Mesothelial cell of epicardium (in vitro differentiated cells): ENCODE measurements around the gene HID1. TPM values are rescaled to one million over a fixed set of nuclear protein-coding genes. Genes with fewer than 3 reads are reported as not detected.
"Not testable (repeated sequence)": the region's sequence is repeated elsewhere in the genome, so short reads cannot be mapped to it uniquely, and the experiment has no call there.

Experiments used
- DNase-seq, 2 experiments: peaks; one replicate each; pipeline ENCODE4 v3.0.0; 2021; ENCODE audit warnings: low spot score in 2 of 2; ENCODE audit not compliant: unreplicated experiment in 2 of 2
- H3K27ac Mint-ChIP-seq: 2 replicates; pipeline ENCODE4 v1.8.0; 2021; ENCODE audit warnings: mixed read lengths
- H3K27me3 Mint-ChIP-seq: 2 replicates; pipeline ENCODE4 v1.8.0; 2021; ENCODE audit warnings: low read depth, mixed read lengths
- H3K36me3 Mint-ChIP-seq: 2 replicates; pipeline ENCODE4 v1.8.0; 2021; ENCODE audit warnings: mixed read lengths
- H3K4me1 Mint-ChIP-seq: 2 replicates; pipeline ENCODE4 v1.8.0; 2021; ENCODE audit warnings: mixed read lengths
- H3K4me3 Mint-ChIP-seq: 2 replicates; pipeline ENCODE4 v1.8.0; 2021; ENCODE audit warnings: mild to moderate bottlenecking, moderate library complexity, mixed read lengths
- H3K9me3 Mint-ChIP-seq: 2 replicates; pipeline ENCODE4 v1.8.0; 2021; ENCODE audit warnings: mixed read lengths
- total RNA-seq: library from RNA; stranded (reverse); gene quantifications from 3 replicates; pipeline ENCODE4 v1.2.1, GENCODE V29; 2021
- TF ChIP-seq, protein P1 (sequence below): fragments of 200-600 bp; sonication (generic); IDR thresholded peaks from one replicate; pipeline ENCODE4 v1.5.0; 2021; ENCODE audit warnings: antibody characterized with exemption; ENCODE audit not compliant: unreplicated experiment

The HID1 gene
- total RNA-seq, 1 donor from 2014 or later: 50.7 TPM

DNA sequence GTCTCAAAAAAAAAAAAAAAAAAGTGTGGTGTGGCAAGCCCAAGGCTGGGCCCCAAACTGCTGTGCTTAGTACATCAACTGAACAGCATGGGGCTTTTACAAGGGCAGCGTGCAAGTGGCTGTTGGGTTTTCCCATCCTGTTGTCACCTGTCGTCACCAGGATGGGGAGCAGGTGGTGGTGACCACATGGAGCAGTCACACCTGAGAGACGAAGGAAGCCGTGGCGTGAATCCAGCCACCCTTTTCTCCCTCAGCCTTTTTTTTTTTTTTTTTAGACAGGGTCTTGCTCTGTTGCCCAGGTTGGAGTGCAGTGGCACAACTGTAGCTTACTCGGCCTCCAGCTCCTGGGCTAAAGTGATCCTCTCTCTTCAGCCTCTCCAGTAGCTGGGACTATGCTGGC, 35.8 kb upstream of the HID1 start:
- Mint-ChIP-seq H3K4me1 (peaks cover 26% of the 10 kb centered on the region), H3K36me3 (peaks cover 3% of the 10 kb centered on the region), H3K9me3 (no peaks in the 10 kb centered on the region), H3K27me3 (no peaks in the 10 kb centered on the region), H3K4me3 (no peak overlapping the region), H3K27ac (peak overlapping the region; percentile 86)
- TF ChIP-seq, protein P1, sequence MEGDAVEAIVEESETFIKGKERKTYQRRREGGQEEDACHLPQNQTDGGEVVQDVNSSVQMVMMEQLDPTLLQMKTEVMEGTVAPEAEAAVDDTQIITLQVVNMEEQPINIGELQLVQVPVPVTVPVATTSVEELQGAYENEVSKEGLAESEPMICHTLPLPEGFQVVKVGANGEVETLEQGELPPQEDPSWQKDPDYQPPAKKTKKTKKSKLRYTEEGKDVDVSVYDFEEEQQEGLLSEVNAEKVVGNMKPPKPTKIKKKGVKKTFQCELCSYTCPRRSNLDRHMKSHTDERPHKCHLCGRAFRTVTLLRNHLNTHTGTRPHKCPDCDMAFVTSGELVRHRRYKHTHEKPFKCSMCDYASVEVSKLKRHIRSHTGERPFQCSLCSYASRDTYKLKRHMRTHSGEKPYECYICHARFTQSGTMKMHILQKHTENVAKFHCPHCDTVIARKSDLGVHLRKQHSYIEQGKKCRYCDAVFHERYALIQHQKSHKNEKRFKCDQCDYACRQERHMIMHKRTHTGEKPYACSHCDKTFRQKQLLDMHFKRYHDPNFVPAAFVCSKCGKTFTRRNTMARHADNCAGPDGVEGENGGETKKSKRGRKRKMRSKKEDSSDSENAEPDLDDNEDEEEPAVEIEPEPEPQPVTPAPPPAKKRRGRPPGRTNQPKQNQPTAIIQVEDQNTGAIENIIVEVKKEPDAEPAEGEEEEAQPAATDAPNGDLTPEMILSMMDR: no peak
- no peak for DNase-seq

DNA sequence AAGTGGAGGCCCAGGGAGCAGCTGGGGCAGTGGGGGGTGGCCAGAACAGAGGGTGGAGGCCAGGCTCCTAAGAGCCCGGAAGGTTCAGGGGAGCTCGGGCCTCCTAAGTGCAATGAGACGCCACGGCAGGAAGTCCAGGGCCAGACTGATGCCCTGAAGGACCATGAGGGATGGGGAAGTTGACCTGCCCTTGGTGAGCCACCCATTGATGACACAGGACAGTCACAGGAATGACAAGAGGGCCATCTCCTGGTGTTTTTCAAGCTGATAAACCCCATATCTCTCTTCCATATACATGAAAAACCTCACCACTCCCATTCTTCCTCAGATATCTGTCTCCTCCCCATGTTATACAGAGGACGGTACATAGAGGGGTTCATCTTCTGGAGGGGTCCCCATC, 34.1 kb upstream of the HID1 start:
- TF ChIP-seq, protein P1: no peak
- Mint-ChIP-seq H3K27me3 (no peaks in the 10 kb centered on the region), H3K27ac (no peak overlapping the region), H3K9me3 (no peaks in the 10 kb centered on the region), H3K4me1 (peaks cover 18% of the 10 kb centered on the region), H3K4me3 (no peak overlapping the region), H3K36me3 (peaks cover 6% of the 10 kb centered on the region)
- DNase-seq: no peak

DNA sequence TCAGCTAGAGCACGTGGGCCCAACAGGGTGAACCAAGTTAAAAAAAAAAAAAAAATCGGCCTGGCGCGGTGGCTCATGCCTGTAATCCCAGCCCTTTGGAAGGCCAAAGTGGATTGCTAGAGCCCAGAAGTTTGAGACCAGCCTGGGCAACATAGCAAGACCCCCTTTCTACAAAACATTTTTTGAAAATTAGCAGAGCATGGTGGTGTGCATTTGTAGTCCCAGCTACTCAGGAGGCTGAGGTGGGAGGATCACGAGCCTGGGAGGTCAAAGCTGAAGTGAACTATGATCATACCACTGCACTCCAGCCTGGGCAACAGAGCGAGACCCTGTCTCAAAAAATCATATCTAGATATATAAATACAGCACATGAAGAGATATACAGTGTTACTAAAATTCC, 33.5 kb upstream of the HID1 start:
- H3K9me3 Mint-ChIP-seq, H3K36me3 Mint-ChIP-seq, H3K4me3 Mint-ChIP-seq, DNase-seq, H3K27ac Mint-ChIP-seq, H3K27me3 Mint-ChIP-seq: not testable (repeated sequence)
- peaks cover 13% of the 10 kb centered on the region for H3K4me1 Mint-ChIP-seq

DNA sequence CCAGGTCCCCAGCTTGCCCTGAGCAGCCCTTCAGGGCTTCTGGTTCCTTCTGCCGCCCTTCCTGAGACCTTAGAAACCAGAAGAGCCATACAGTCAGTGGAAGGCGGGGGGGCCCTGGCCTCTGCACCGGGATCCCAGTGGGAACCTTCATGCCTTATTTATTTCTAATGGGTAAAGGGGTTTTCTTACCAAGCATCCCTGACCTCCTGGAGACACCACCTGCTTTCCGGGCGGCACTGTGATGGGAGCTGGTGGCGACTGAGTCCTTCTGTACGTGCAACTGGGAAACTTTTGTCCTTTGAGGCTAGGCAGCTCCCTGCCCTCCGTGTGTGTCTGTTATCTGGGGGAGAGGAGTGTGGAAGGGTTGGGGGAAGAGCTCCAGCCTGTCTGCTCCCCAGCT, 32.7 kb upstream of the HID1 start:
- Mint-ChIP-seq H3K36me3 (peaks cover 6% of the 10 kb centered on the region), H3K27me3 (no peaks in the 10 kb centered on the region), H3K4me3 (no peak overlapping the region)

DNA sequence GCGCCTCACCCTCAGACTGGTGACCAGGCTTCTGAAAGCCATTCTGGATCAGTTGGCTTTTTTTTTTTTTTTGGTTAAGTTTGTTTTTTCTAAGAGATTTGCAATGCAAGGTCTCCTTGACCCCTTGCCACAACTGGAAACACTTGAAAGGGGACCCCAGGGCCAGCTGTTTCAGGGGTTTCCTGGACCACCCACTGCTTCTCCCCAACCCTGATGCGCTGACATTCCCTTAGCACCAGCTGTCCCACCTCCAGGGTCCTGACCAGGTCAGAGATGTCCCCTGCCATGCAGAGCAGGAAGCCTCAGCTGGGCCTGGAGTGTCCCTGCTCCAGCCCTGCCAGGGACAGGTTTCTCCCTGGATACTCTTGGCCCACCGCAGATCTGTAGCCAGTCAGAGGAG, 31.8 kb upstream of the HID1 start:
- H3K27ac Mint-ChIP-seq: no peak overlapping the region
- H3K27me3 Mint-ChIP-seq: no peaks in the 10 kb centered on the region
- no peak overlapping the region for H3K4me3 Mint-ChIP-seq
- H3K36me3 Mint-ChIP-seq: peaks cover 6% of the 10 kb centered on the region
- TF ChIP-seq, protein P1: no peak
- no peaks in the 10 kb centered on the region for H3K9me3 Mint-ChIP-seq
- H3K4me1 Mint-ChIP-seq: peaks cover 7% of the 10 kb centered on the region
- no peak for DNase-seq

More for the DNA sequence above, 32.7 kb upstream of the HID1 start:
- TF ChIP-seq, protein P1: no peak
- Mint-ChIP-seq H3K27ac (no peak overlapping the region), H3K9me3 (no peaks in the 10 kb centered on the region), H3K4me1 (peaks cover 9% of the 10 kb centered on the region)
- no peak for DNase-seq

DNA sequence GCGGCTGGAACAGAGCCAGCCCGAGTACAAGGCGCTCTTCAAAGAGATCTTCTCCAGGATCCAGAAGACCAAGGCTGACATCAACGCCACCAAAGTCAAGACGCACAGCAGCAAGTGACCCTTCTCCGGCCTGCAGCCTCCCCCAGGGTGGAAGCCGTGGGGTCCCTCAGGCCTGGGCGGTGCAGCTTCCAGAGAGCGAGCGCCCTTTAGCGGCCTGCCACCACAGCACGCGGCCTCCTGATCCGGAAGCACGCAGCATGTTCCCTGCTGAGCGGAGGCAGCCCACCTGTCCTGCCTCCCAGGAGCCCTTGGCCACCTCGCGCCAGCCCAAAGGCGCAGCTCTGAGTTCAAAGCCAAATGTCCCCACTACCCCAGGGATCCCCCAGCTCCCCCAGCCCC, 31.4 kb upstream of the HID1 start:
- H3K4me1 Mint-ChIP-seq: peaks cover 2% of the 10 kb centered on the region
- H3K27ac Mint-ChIP-seq: no peak overlapping the region
- no peaks in the 10 kb centered on the region for H3K9me3 Mint-ChIP-seq
- H3K4me3 Mint-ChIP-seq: no peak overlapping the region
- TF ChIP-seq, protein P1: no peak
- DNase-seq: no peak
- H3K27me3 Mint-ChIP-seq: no peaks in the 10 kb centered on the region
- H3K36me3 Mint-ChIP-seq: peaks cover 6% of the 10 kb centered on the region
